Fibroblast of skin of right quadriceps (primary cell): ENCODE measurements around the gene VARS2.
"Not testable (repeated sequence)": the region's sequence is repeated elsewhere in the genome, so short reads cannot be mapped to it uniquely, and the experiment has no call there.

Experiments
- DNase-seq: peaks from one replicate; pipeline ENCODE4 v3.0.0-alpha.2; 2013

The VARS2 gene

GRCh38 chr6:30914076-30914853 lies at the start of gene VARS2:
Gene VARS2, plus strand, starts transcription at chr6:30914238. Its CDS starts 599 bp downstream, at chr6:30914837.
- DNase-seq = peak; percentile 92

DNA sequence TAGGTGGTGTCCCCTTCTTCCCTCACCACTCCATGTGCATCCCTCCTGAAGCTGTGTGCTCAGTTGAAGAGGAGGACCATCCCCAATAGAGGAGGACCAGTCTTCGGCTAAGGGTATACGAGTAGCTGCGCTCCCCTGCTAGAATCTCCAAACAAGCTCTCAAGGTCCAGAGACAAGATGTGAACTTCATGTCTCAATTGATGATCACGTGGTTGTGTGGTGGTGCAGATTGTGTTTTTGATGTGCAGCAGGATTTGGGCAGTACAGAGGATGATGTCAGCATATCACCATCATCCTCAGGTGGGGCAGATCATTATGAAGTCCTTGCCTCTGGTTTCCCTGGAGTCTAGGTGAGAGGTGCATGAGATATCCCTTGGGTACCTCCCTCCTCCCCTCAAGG lies 49.7 kb upstream of the VARS2 start:
- DNase-seq = no peak

- not testable (repeated sequence) for DNase-seq
These were observed 44.7 kb upstream of the VARS2 start for GRCh38 chr6:30869241-30869749.

- no peak for DNase-seq
These were observed 43.5 kb upstream of the VARS2 start for GRCh38 chr6:30870546-30870945.

DNA sequence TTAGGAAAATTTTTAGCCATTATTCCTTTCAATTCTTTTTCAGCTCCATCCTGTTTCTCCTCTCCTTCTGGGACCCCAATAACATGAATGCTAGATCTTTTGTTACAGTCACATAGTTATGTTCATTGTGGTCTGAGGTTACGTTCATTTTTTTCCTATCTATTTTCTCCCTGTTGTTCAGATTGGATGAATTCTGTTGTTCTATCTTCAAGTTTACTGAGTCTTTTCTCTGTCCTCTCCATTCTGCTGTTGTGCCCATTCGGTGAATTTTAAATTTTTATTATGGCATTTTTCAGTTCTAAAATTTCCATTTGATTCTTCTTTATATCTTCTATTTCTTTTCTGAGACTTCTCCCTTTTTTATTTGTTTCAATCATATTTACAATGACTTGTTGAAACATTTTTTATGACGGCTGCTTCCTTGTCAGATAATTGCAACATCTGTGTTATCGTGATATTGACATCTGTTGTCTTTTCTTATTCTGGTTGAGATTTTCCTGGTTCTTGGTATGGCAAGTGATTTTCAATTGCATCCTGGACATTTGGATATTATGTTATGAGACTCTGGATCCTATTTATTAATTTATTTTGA lies 42.4 kb upstream of the VARS2 start:
- no peak for DNase-seq

- DNase-seq = no peak
These were observed 40.8 kb upstream of the VARS2 start for GRCh38 chr6:30873137-30873640.

GRCh38 chr6:30873795-30874194 lies 40.2 kb upstream of the VARS2 start:
- not testable (repeated sequence) for DNase-seq

GRCh38 chr6:30875244-30876038 lies 38.6 kb upstream of the VARS2 start:
- DNase-seq = no peak

DNA sequence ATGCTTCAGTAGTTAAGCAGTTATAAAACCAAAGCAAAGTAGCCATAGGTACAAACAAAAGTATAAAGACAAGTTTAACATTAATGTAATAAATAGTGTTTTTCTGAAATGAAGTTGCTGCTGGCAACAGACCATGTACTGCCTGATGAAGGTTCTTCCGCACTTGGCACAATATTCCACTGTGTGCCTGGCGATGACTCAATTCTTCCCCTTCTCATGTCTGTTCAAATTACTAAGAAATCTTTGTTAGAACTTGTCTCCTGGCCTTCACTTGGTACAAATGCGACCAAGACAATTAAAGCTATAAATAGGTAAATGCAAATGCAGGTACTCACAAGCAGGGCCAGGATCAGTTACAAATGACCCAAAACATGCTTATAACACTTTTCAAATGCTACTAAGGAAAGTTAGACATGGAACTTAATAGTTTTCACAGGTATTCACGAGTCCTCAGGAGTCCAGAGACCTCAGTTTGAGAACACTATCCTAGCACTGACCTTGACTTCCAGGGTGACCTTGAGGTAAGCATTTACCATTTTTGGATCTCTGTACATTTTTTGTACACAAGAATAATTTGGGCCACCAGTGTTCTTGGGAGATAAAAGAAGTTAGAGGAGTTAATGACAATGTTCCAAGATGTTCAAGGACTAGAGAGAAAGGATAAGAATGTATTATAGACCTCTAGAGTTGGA lies 37.9 kb upstream of the VARS2 start:
- peak; percentile 51 for DNase-seq

DNA sequence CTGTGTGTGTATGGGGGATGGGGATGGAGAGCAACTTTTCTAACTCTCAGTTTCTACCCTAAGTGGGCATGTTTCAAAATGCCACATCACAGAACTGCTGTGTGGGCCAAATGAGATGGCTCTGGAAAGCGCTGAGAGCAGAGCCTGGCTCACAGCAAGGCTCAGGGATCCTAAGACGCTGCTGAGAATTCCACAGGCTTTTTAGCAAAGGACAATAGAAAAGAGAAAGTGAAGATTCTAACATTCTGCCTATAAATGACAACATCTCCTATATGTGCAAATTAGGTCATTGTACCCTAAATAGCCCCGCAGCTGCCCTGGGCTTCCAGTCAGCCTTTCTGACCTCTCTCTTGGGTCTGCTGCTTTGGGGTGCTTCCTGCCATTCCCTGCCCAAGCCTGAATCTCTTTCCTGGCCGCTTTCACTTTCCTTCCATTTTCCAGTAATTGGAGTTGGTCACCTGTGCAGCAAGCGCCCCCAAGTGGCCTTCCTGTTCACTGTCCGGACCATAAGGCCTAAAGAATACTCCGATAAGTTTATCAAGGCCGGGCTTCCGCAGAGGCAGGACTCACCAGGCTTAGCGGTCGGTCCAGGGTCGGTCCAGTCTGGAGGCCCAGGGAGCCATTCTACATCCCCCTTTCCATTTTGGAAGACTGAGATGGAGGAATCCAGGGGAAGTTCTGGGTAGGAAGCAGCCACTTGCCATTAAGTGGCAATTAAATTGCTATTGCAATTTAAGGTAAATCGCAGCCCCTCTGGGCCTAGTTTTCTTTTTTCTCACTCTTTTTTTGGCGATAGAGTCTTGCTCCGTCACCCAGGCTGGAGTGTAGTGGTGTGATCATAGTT lies 36.4 kb upstream of the VARS2 start:
- DNase-seq = peak; percentile 88

- no peak for DNase-seq
These were observed 34.2 kb upstream of the VARS2 start for GRCh38 chr6:30879684-30880427.

GRCh38 chr6:30880698-30881252 lies 33.3 kb upstream of the VARS2 start:
- no peak for DNase-seq

DNA sequence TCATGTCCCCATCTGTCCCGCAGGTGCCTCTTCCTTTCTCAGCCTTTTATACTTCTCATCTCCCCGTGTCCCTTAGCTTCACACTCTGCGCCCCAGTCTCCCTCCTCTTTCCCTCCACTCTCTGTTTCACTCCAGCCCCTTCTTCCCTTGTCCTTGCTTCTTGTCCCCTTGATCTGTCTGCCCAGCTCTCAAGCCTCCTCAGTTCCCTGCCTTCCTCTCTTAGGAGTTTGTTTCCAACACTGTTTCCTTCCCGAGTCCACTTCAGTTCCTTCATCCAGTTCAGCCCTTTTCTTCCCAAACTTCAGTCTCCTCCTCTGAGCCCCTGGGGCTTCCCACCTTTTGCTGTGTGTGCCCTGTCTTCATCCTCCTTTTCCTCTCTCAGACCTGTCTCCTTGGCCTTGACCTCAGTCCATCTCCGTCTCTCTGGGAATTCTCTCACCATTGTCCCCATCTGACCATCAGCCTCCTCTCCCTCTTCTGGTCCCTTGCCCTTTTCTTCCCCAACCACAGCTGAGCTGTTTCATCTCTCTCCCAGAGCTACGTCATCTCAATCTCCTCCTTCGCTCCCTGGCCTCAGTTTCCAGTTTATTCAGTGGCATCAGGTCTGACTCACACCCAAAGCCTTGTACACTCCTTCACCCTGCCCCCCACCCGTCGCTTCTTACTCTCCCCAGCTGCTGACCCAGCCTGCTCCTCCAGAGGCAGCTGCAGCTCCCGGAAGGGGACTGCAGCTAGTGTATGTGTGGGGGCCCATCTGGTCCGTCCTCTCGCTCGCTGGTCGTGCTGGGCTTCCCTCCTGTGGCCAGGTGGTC lies 32.4 kb upstream of the VARS2 start:
- peak; percentile 49 for DNase-seq

- peak; percentile 19 for DNase-seq
These were observed 31.8 kb upstream of the VARS2 start for GRCh38 chr6:30882204-30882758.

GRCh38 chr6:30882759-30883684 lies 31.0 kb upstream of the VARS2 start:
- no peak for DNase-seq

DNA sequence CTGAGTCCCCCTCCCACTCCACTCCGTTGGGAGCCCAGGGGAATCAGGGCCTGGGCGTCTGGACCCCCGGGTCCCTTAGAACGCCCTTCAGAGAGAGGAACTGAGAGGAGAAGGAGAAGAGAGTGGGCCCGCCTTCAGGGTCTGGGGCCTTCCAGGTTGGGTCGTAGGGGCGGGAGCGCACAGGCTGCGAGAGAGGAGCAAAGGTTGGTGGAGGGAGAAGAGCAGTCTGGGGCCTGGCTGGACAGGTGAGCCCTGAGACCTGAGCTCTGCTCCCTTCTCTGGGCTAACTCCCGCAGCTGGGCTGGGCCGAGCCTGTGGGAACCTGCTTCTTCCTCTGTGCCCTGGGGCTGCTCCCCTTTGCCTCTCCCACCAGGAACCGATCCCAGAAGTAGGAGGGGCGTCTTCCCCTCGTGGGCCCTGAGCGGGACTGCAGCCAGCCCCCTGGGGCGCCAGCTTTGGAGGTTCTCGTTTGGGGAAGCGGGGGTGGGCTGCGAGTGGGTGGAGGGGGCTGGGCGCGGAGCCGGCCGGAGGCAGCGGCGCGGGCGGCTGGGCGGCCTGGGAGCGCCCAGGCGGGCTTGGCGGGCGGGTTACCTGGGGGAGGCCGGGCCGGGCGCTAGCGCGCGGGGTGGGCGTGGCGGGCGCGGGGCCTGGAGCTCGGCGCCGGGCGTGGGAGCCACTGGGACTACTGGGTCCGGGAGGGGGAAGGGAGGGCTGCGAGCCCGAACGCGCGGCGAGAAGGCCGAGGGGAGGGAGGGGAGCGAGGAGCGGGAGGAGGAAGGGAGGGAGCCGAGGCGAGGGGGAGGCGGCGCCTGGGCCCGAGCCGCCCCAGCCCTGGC lies 30.1 kb upstream of the VARS2 start, which contains the start of gene DDR1:
TSS of gene DDR1 (plus strand) at position 835 of the 836 bp plus-strand sequence. CDS start 4,211 bp downstream, outside the sequence.
- DNase-seq = peak; percentile 67
